ENCODE measurements around the gene CABP1. TPM values are rescaled to one million over a fixed set of nuclear protein-coding genes. Genes with fewer than 3 reads are reported as not detected.
"Not testable (repeated sequence)": the region's sequence is repeated elsewhere in the genome, so short reads cannot be mapped to it uniquely, and the experiment has no call there.

CABP1 gene
- total RNA-seq, 6 experiments from 2014 or later: 0.09 to 2.2 (median 1.4) TPM

- Mint-ChIP-seq H3K27ac (no peak overlapping the region), H3K4me1 (ENCODE audit: low read depth) (peaks cover 8% of the 10 kb centered on the region; the same call in 1 of the 2 replicates), H3K27me3 (ENCODE audit: insufficient read depth) (peaks cover 44% of the 10 kb centered on the region), H3K9me3 (no peaks in the 10 kb centered on the region), H3K36me3 (ENCODE audit: low read depth) (no peaks in the 10 kb centered on the region), H3K4me3 (no peak overlapping the region)
- TF ChIP-seq, protein P1, sequence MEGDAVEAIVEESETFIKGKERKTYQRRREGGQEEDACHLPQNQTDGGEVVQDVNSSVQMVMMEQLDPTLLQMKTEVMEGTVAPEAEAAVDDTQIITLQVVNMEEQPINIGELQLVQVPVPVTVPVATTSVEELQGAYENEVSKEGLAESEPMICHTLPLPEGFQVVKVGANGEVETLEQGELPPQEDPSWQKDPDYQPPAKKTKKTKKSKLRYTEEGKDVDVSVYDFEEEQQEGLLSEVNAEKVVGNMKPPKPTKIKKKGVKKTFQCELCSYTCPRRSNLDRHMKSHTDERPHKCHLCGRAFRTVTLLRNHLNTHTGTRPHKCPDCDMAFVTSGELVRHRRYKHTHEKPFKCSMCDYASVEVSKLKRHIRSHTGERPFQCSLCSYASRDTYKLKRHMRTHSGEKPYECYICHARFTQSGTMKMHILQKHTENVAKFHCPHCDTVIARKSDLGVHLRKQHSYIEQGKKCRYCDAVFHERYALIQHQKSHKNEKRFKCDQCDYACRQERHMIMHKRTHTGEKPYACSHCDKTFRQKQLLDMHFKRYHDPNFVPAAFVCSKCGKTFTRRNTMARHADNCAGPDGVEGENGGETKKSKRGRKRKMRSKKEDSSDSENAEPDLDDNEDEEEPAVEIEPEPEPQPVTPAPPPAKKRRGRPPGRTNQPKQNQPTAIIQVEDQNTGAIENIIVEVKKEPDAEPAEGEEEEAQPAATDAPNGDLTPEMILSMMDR (IDR thresholded peaks at IDR 0.05): no peak
- peak; percentile 32 for DNase-seq
Observed at GRCh38 chr12:120598674-120599463, 41.6 kb upstream of the CABP1 start.

- Mint-ChIP-seq H3K4me3 (no peak overlapping the region), H3K27ac (no peak overlapping the region)
Observed at GRCh38 chr12:120599672-120600552, 40.5 kb upstream of the CABP1 start.

GRCh38 chr12:120602416-120602815, 38.0 kb upstream of the CABP1 start:
- not testable (repeated sequence) for H3K4me1 Mint-ChIP-seq (ENCODE audit: low read depth)

More at GRCh38 chr12:120599672-120600552, 40.5 kb upstream of the CABP1 start:
- Mint-ChIP-seq H3K4me1 (ENCODE audit: low read depth) (peaks cover 8% of the 10 kb centered on the region; the same call in 1 of the 2 replicates), H3K9me3 (no peaks in the 10 kb centered on the region), H3K27me3 (ENCODE audit: insufficient read depth) (peaks cover 39% of the 10 kb centered on the region), H3K36me3 (ENCODE audit: low read depth) (no peaks in the 10 kb centered on the region)
- TF ChIP-seq, protein P1 (IDR thresholded peaks at IDR 0.05): no peak
- no peak for DNase-seq

GRCh38 chr12:120610560-120610959, 29.9 kb upstream of the CABP1 start:
- no peak overlapping the region for H3K27ac Mint-ChIP-seq
- no peak overlapping the region for H3K4me3 Mint-ChIP-seq
- DNase-seq: no peak
- TF ChIP-seq, protein P1 (IDR thresholded peaks at IDR 0.05): no peak
- no peaks in the 10 kb centered on the region for H3K4me1 Mint-ChIP-seq (ENCODE audit: low read depth)
- H3K27me3 Mint-ChIP-seq (ENCODE audit: insufficient read depth): peaks cover 62% of the 10 kb centered on the region
- H3K9me3 Mint-ChIP-seq: no peaks in the 10 kb centered on the region
- no peaks in the 10 kb centered on the region for H3K36me3 Mint-ChIP-seq (ENCODE audit: low read depth)

More at GRCh38 chr12:120602416-120602815, 38.0 kb upstream of the CABP1 start:
- not testable (repeated sequence) for H3K4me3 Mint-ChIP-seq; H3K27ac Mint-ChIP-seq; H3K9me3 Mint-ChIP-seq; H3K36me3 Mint-ChIP-seq (ENCODE audit: low read depth); DNase-seq
- H3K27me3 Mint-ChIP-seq (ENCODE audit: insufficient read depth): peaks cover 43% of the 10 kb centered on the region

DNA sequence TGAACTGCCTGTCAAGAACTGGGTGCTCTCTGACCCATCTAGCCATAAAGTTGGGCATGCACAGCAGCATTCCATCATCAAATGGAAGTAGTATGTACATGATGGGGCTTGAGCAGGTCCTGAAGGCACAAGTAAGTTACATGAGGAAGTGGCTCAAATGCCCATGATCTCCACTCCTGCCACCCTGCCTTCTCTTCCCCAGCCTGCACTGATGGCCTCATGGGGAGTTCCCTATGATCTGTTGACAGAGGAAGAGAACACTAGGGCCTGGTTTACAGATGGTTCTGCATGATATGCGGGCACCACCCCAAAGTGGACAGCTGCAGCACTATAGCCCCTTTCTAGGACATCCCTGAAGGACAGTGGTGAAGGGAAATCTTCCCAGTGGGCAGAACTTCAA, 28.9 kb upstream of the CABP1 start:
- DNase-seq, H3K9me3 Mint-ChIP-seq: not testable (repeated sequence)

DNA sequence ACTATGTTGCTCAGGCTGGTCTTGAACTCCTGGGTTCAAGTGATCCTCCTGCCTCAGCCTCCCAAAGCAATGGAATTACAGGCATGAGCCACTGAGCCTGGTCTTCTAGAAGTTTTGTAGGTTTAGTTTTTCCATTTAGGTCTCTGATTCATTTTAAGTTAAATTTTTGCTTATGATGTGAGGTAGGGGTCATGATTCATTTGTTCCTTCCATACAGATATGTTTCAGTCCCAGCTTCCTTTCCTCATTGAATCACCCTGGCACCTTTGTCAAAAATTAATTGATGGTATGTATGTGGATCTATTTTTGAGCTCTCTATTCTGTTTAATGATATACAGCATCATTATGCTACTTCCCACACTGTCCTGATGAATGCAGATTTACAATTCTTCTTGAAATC, 25.6 kb upstream of the CABP1 start:
- no peaks in the 10 kb centered on the region for H3K4me1 Mint-ChIP-seq (ENCODE audit: low read depth)
- no peak for DNase-seq
- H3K27ac Mint-ChIP-seq: no peak overlapping the region
- no peak overlapping the region for H3K4me3 Mint-ChIP-seq
- H3K27me3 Mint-ChIP-seq (ENCODE audit: insufficient read depth): peaks cover 42% of the 10 kb centered on the region
- TF ChIP-seq, protein P1 (IDR thresholded peaks at IDR 0.05): no peak
- H3K9me3 Mint-ChIP-seq: no peaks in the 10 kb centered on the region
- H3K36me3 Mint-ChIP-seq (ENCODE audit: low read depth): no peaks in the 10 kb centered on the region

More for the DNA sequence above, 28.9 kb upstream of the CABP1 start:
- H3K4me1 Mint-ChIP-seq (ENCODE audit: low read depth); H3K4me3 Mint-ChIP-seq; H3K36me3 Mint-ChIP-seq (ENCODE audit: low read depth); H3K27ac Mint-ChIP-seq: not testable (repeated sequence)
- H3K27me3 Mint-ChIP-seq (ENCODE audit: insufficient read depth): peaks cover 55% of the 10 kb centered on the region

- H3K9me3 Mint-ChIP-seq; DNase-seq; H3K4me1 Mint-ChIP-seq (ENCODE audit: low read depth); H3K27ac Mint-ChIP-seq; H3K36me3 Mint-ChIP-seq (ENCODE audit: low read depth); H3K4me3 Mint-ChIP-seq: not testable (repeated sequence)
- peaks cover 40% of the 10 kb centered on the region for H3K27me3 Mint-ChIP-seq (ENCODE audit: insufficient read depth)
Observed at GRCh38 chr12:120617193-120617592, 23.2 kb upstream of the CABP1 start.

GRCh38 chr12:120617767-120618166, 22.7 kb upstream of the CABP1 start:
- not testable (repeated sequence) for DNase-seq; H3K4me3 Mint-ChIP-seq; H3K9me3 Mint-ChIP-seq; H3K36me3 Mint-ChIP-seq (ENCODE audit: low read depth); H3K27ac Mint-ChIP-seq; H3K4me1 Mint-ChIP-seq (ENCODE audit: low read depth)
- H3K27me3 Mint-ChIP-seq (ENCODE audit: insufficient read depth): peaks cover 34% of the 10 kb centered on the region
